ENCODE data around the gene LBHD2. TPM values are rescaled to one million over a fixed set of nuclear protein-coding genes. Genes with fewer than 3 reads are reported as not detected.

Gene LBHD2
- total and polyA plus RNA-seq, 10 of the 15 experiments (the other 5 are each of a cell fraction or from before 2014, with no cell fraction given), result not detected

- CTCF ChIA-PET, result no interaction called here
- H3K27ac ChIP-seq (ENCODE audit: control insufficient read depth, insufficient read depth), result no peak overlapping the region
Measured at GRCh38 chr14:103070263-103070885, 13.6 kb upstream of the LBHD2 start.

More at GRCh38 chr14:103070263-103070885, 13.6 kb upstream of the LBHD2 start:
- Histone ChIP-seq H3K36me3 (ENCODE audit: control insufficient read depth in 2 of 2, insufficient read depth in 2 of 2, low read length in 1 of 2) (no peaks in the 10 kb centered on the region), H3K4me3 (no peak overlapping the region), H3K9ac (ENCODE audit: control insufficient read depth, insufficient read depth, low read length) (no peak overlapping the region), H4K20me1 (ENCODE audit: control insufficient read depth, insufficient read depth) (no peaks in the 10 kb centered on the region), H2AFZ (ENCODE audit: control insufficient read depth, low read depth, low read length) (no peak overlapping the region), H3K79me2 (ENCODE audit: control insufficient read depth, insufficient read depth, low read length) (no peaks in the 10 kb centered on the region), H3K4me1 (ENCODE audit: control insufficient read depth, insufficient read depth, low read length) (peaks cover 8% of the 10 kb centered on the region), H3K9me3 (replicated peaks; ENCODE audit: control insufficient read depth, insufficient read depth, low read length) (no peaks in the 10 kb centered on the region), H3K4me2 (ENCODE audit: control insufficient read depth, insufficient read depth) (no peak overlapping the region), H3K27me3 (replicated peaks in 1 of 2; ENCODE audit: control insufficient read depth in 2 of 2, insufficient read depth in 2 of 2, low read length in 1 of 2) (no peaks in the 10 kb centered on the region; a peak in 2 of 4 replicates)
- no peak for DNase-seq (ENCODE audit: low read depth, low spot score)
- TF ChIP-seq CREB1 (IDR thresholded peaks at IDR 0.05; ENCODE audit: low read depth) (no peak), IRF4 (IDR thresholded peaks at IDR 0.05; ENCODE audit: low read depth, low read length) (no peak), SIN3A (IDR thresholded peaks at IDR 0.05; ENCODE audit: low read depth, low read length) (no peak), RCOR1 (conservative IDR thresholded peaks at IDR 0.05; ENCODE audit: low read depth, low read length) (no peak), RUNX3 (IDR thresholded peaks at IDR 0.05; ENCODE audit: low read length) (no peak)
- TF ChIP-seq, protein P1, sequence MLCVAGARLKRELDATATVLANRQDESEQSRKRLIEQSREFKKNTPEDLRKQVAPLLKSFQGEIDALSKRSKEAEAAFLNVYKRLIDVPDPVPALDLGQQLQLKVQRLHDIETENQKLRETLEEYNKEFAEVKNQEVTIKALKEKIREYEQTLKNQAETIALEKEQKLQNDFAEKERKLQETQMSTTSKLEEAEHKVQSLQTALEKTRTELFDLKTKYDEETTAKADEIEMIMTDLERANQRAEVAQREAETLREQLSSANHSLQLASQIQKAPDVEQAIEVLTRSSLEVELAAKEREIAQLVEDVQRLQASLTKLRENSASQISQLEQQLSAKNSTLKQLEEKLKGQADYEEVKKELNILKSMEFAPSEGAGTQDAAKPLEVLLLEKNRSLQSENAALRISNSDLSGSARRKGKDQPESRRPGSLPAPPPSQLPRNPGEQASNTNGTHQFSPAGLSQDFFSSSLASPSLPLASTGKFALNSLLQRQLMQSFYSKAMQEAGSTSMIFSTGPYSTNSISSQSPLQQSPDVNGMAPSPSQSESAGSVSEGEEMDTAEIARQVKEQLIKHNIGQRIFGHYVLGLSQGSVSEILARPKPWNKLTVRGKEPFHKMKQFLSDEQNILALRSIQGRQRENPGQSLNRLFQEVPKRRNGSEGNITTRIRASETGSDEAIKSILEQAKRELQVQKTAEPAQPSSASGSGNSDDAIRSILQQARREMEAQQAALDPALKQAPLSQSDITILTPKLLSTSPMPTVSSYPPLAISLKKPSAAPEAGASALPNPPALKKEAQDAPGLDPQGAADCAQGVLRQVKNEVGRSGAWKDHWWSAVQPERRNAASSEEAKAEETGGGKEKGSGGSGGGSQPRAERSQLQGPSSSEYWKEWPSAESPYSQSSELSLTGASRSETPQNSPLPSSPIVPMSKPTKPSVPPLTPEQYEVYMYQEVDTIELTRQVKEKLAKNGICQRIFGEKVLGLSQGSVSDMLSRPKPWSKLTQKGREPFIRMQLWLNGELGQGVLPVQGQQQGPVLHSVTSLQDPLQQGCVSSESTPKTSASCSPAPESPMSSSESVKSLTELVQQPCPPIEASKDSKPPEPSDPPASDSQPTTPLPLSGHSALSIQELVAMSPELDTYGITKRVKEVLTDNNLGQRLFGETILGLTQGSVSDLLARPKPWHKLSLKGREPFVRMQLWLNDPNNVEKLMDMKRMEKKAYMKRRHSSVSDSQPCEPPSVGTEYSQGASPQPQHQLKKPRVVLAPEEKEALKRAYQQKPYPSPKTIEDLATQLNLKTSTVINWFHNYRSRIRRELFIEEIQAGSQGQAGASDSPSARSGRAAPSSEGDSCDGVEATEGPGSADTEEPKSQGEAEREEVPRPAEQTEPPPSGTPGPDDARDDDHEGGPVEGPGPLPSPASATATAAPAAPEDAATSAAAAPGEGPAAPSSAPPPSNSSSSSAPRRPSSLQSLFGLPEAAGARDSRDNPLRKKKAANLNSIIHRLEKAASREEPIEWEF (IDR thresholded peaks at IDR 0.05; ENCODE audit: insufficient replicate concordance, low read depth, low read length), result no peak
- TF ChIP-seq, protein P2, sequence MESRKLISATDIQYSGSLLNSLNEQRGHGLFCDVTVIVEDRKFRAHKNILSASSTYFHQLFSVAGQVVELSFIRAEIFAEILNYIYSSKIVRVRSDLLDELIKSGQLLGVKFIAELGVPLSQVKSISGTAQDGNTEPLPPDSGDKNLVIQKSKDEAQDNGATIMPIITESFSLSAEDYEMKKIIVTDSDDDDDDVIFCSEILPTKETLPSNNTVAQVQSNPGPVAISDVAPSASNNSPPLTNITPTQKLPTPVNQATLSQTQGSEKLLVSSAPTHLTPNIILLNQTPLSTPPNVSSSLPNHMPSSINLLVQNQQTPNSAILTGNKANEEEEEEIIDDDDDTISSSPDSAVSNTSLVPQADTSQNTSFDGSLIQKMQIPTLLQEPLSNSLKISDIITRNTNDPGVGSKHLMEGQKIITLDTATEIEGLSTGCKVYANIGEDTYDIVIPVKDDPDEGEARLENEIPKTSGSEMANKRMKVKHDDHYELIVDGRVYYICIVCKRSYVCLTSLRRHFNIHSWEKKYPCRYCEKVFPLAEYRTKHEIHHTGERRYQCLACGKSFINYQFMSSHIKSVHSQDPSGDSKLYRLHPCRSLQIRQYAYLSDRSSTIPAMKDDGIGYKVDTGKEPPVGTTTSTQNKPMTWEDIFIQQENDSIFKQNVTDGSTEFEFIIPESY (IDR thresholded peaks at IDR 0.05), result no peak
- TF ChIP-seq, protein P3, sequence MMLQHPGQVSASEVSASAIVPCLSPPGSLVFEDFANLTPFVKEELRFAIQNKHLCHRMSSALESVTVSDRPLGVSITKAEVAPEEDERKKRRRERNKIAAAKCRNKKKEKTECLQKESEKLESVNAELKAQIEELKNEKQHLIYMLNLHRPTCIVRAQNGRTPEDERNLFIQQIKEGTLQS (IDR thresholded peaks at IDR 0.05; ENCODE audit: borderline replicate concordance, extremely low read depth, low read depth, low read length), result no peak
- ChIA-PET SMC1A (ENCODE audit: uncharacterized antibody, unreplicated experiment) (no interaction called here), POLR2A (no interaction called here), RAD21 (ENCODE audit: unreplicated experiment) (no interaction called here)
- BruUV-seq (replicated peaks), result no TSS peak
- 38% methylated on average over 6 of the region's 8 CpGs for WGBS (ENCODE audit: insufficient coverage, insufficient replicate concordance, low lambda C conversion rate, missing lambda C conversion rate)
- FAIRE-seq, result no peak
- in situ Hi-C loops (cut with MboI), result no loop called here
- intact Hi-C loops (cut with micrococcal nuclease; ENCODE audit: unreplicated experiment), result no loop called here
- no peak for ATAC-seq
